GM23248 (cell line): ENCODE data around the gene PON2.

Experiments
- EZH2 ChIP-seq: fragments of 200-600 bp; sonication (generic); IDR thresholded peaks from 2 replicates; pipeline ENCODE4 v1.6.1; 2018; ENCODE audit warnings: antibody characterized with exemption, mild to moderate bottlenecking; ENCODE audit not compliant: insufficient read depth, poor library complexity, severe bottlenecking
- EZH2phosphoT487 ChIP-seq: fragments of 200-600 bp; sonication (generic); IDR thresholded peaks from 2 replicates; pipeline ENCODE4 v1.6.1; 2018; ENCODE audit warnings: antibody characterized with exemption, moderate library complexity, mild to moderate bottlenecking, low read depth; ENCODE audit not compliant: insufficient read depth

DNA sequence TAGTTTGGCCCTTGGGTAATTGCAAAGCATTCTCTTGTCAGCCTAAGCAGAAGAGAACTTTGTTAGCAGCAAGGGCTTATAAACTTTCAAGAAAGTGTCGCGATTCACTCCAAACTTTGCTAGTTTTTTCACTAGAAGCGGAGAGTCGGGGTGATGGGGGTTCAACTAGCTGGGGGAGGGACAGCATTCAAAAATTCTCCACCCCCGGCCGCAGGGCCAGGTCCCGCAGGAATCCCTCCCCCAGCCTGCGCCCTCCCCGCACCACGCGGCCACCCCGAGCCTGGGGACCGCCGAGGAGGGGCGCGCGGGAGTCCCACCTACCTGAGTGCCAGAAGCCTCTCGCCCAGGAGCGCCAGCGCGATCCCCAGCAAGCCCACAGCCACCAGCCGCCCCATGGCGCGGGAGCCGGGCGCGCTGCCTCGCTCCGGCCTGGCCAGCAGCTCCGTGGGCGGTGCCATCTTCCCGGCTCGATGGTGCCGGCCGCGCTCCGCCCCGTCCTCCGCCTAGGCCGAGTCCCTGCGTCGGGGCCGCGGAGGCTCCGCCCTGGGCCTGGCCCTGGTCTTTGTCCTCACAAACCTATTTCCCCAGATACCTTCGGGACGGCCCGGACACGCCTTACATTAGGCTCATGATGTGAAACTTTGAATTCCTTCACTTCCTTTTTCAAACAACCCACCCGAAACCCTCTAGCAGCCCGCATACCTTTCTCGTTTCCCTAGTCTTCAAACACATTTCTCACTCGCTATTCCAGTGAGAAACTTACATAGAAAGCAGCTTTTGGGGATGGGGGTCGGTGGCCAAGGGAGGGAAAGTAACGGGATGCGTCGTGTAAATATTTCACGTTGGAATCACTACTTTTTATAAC, at the start of gene PON2:
- TF ChIP-seq EZH2 (no peak), EZH2phosphoT487 (no peak)
